Loucy (cell line): ENCODE results near the gene AGAP1.

Source experiments
- CTCF ChIP-seq: fragments of 200-600 bp; sonication (generic); conservative IDR thresholded peaks from 2 replicates; pipeline ENCODE4 v1.5.1; 2014; ENCODE audit warnings: mild to moderate bottlenecking, antibody characterized with exemption, low read length
- EZH2phosphoT487 ChIP-seq: fragments of 200-600 bp; IDR thresholded peaks from 2 replicates; pipeline ENCODE4 v1.6.1; 2018; ENCODE audit warnings: antibody characterized with exemption, mild to moderate bottlenecking, moderate library complexity, borderline replicate concordance

- TF ChIP-seq CTCF (no peak), EZH2phosphoT487 (no peak)
Observed at GRCh38 chr2:235725841-235726240, 232.0 kb downstream of the AGAP1 start.
